ENCODE data around the gene OGDH.

The OGDH gene

GRCh38 chr7:44618753-44619152 is 12.3 kb downstream of the OGDH start:
- DNase-seq = peak in 1 of 2 experiments; percentile 14

GRCh38 chr7:44621034-44621749 is 14.8 kb downstream of the OGDH start:
- no peak for DNase-seq

GRCh38 chr7:44621750-44622103 is 15.3 kb downstream of the OGDH start:
- DNase-seq = no peak

- DNase-seq = no peak
These were observed 16.1 kb downstream of the OGDH start for GRCh38 chr7:44622342-44623151.

- no peak for DNase-seq
These were observed 17.9 kb downstream of the OGDH start for GRCh38 chr7:44624318-44624717.

GRCh38 chr7:44625526-44626471 is 19.4 kb downstream of the OGDH start:
- no peak for DNase-seq

- no peak for DNase-seq
These were observed 20.2 kb downstream of the OGDH start for GRCh38 chr7:44626620-44627019.

- no peak for DNase-seq
These were observed 23.5 kb downstream of the OGDH start for GRCh38 chr7:44629829-44630522.

- no peak for DNase-seq
These were observed 24.5 kb downstream of the OGDH start for GRCh38 chr7:44630792-44631457.

- DNase-seq = no peak
These were observed 25.2 kb downstream of the OGDH start for GRCh38 chr7:44631458-44632115.

GRCh38 chr7:44632196-44632595 is 25.8 kb downstream of the OGDH start:
- no peak for DNase-seq

- no peak for DNase-seq
These were observed 27.1 kb downstream of the OGDH start for GRCh38 chr7:44633254-44634186.

GRCh38 chr7:44634187-44634838 is 27.9 kb downstream of the OGDH start:
- DNase-seq = no peak

GRCh38 chr7:44634839-44635591 is 28.6 kb downstream of the OGDH start:
- no peak for DNase-seq

GRCh38 chr7:44636041-44636584 is 29.7 kb downstream of the OGDH start:
- DNase-seq = no peak

GRCh38 chr7:44636926-44637325 is 30.5 kb downstream of the OGDH start:
- DNase-seq = no peak

GRCh38 chr7:44637788-44638594 is 31.6 kb downstream of the OGDH start:
- DNase-seq = no peak

Measured in NCI-H526 (cell line).